H1 (cell line): ENCODE results near the gene PHF23. TPM values are rescaled to one million over a fixed set of nuclear protein-coding genes. Genes with fewer than 3 reads are reported as not detected.
A peak's percentile ranks its signal among the peaks of the same experiment; 100 is the strongest.

Experiments
- CTCF ChIA-PET: fragments of 300-600 bp; sonication (Branson Sonifier 250); formaldehyde crosslinking; loops from one replicate; lab custom pipeline; 2021; ENCODE audit not compliant: partially characterized antibody; lab: Charles Lee
- POLR2A ChIA-PET: fragments of 300-600 bp; sonication (Branson Sonifier 250); formaldehyde crosslinking; loops from one replicate; lab custom pipeline; 2021; ENCODE audit warnings: inconsistent platforms; ENCODE audit not compliant: partially characterized antibody; lab: Charles Lee
- DNase-seq, 2 experiments: peaks; one replicate each; pipeline versions ENCODE4 v3.0.0 to v3.0.0-alpha.2; 2010 to 2022; ENCODE audit warnings: low spot score in 2 of 2, low read depth in 1 of 2, mixed read lengths in 1 of 2
- FAIRE-seq: peaks from 2 replicates; lab custom pipeline; 2011; peaks lifted over from hg19 to GRCh38; lab: Jason Lieb, UNC
- H2AFZ ChIP-seq: 2 replicates; pipeline ENCODE4 v1.8.1; 2012; ENCODE audit warnings: low read length, inconsistent platforms
- H2AK5ac ChIP-seq: 2 replicates; pipeline ENCODE4 v1.6.1; 2013; ENCODE audit warnings: low read depth, low read length
- H2BK120ac ChIP-seq: replicated peaks from 2 replicates; pipeline ENCODE3; 2013; ENCODE audit warnings: low read depth, low read length, inconsistent platforms
- H2BK12ac ChIP-seq: 2 replicates; pipeline ENCODE4 v1.6.1; 2013; ENCODE audit warnings: low read depth, low read length
- H2BK15ac ChIP-seq: 2 replicates; pipeline ENCODE4 v1.6.1; 2013; ENCODE audit warnings: low read length
- H2BK20ac ChIP-seq: 2 replicates; pipeline ENCODE4 v1.6.1; 2013; ENCODE audit warnings: low read length
- H2BK5ac ChIP-seq: 2 replicates; pipeline ENCODE4 v1.6.1; 2013; ENCODE audit warnings: low read depth, low read length
- H3K14ac ChIP-seq: 2 replicates; pipeline ENCODE4 v1.6.1; 2013; ENCODE audit warnings: inconsistent platforms; ENCODE audit not compliant: insufficient read length
- H3K18ac ChIP-seq: 2 replicates; pipeline ENCODE4 v1.6.1; 2013; ENCODE audit warnings: low read length; ENCODE audit errors: extremely low read depth
- H3K23ac ChIP-seq: 2 replicates; pipeline ENCODE4 v1.6.1; 2013; ENCODE audit warnings: inconsistent platforms; ENCODE audit not compliant: insufficient read length
- H3K23me2 ChIP-seq: 2 replicates; pipeline ENCODE4 v1.6.1; 2013; ENCODE audit warnings: low read depth, low read length
- H3K27ac ChIP-seq: 2 replicates; pipeline ENCODE4 v1.6.1; 2011; ENCODE audit warnings: low read depth, low read length, inconsistent platforms
- H3K27me3 ChIP-seq, 4 experiments: replicated peaks in 1 of 4; 1 replicate in 1 of 4; 2 replicates in 3 of 4; pipeline versions ENCODE4 v1.6.1 to v1.8.1; 2011 to 2013; ENCODE audit warnings: low read length in 3 of 4, mild to moderate bottlenecking in 3 of 4, inconsistent platforms in 2 of 4, mixed read lengths in 2 of 4, moderate library complexity in 1 of 4; ENCODE audit not compliant: control insufficient read depth in 3 of 4, insufficient read depth in 3 of 4; ENCODE audit errors: extremely low read depth in 1 of 4
- H3K36me3 ChIP-seq, 4 experiments: 2 replicates each; pipeline versions ENCODE4 v1.6.1 to v1.8.1; 2011 to 2013; ENCODE audit warnings: mild to moderate bottlenecking in 4 of 4, low read length in 3 of 4, moderate library complexity in 2 of 4, control low read depth in 1 of 4, inconsistent platforms in 1 of 4; ENCODE audit not compliant: insufficient read depth in 4 of 4, control insufficient read depth in 2 of 4
- H3K4ac ChIP-seq: replicated peaks from 2 replicates; pipeline ENCODE3; 2013; ENCODE audit warnings: low read length, low read depth, mixed read lengths, inconsistent platforms; ENCODE audit not compliant: insufficient read length
- H3K4me1 ChIP-seq, 4 experiments: replicated peaks in 1 of 4; 1 replicate in 1 of 4; 2 replicates in 3 of 4; pipeline versions ENCODE4 v1.6.1 to v1.8.1; 2011 to 2013; ENCODE audit warnings: low read length in 3 of 4, inconsistent platforms in 2 of 4, mixed read lengths in 1 of 4; ENCODE audit not compliant: insufficient read depth in 4 of 4, control insufficient read depth in 3 of 4
- H3K4me2 ChIP-seq, 2 experiments: 2 replicates each; pipeline versions ENCODE4 v1.6.1 to v1.8.1; 2011 to 2013; ENCODE audit warnings: low read depth in 2 of 2, low read length in 2 of 2, control low read depth in 1 of 2, inconsistent platforms in 1 of 2, mild to moderate bottlenecking in 1 of 2; ENCODE audit not compliant: insufficient read depth in 1 of 2
- H3K4me3 ChIP-seq, 4 experiments: fragments of 200-600, 300-600 bp in 1 of 4; sonication (generic), shearing (Covaris generic), sonication (Bioruptor Twin) in 1 of 4; 2 replicates each; pipeline versions ENCODE4 v1.5.1 to v1.8.1; 2011 to 2016; ENCODE audit warnings: low read length in 4 of 4, low read depth in 3 of 4, control low read depth in 2 of 4, inconsistent platforms in 2 of 4, mild to moderate bottlenecking in 2 of 4, mixed read lengths in 1 of 4, moderate library complexity in 1 of 4; ENCODE audit not compliant: insufficient read depth in 2 of 4; ENCODE audit errors: extremely low read depth in 1 of 4
- H3K56ac ChIP-seq: replicated peaks from 2 replicates; pipeline ENCODE3; 2013; ENCODE audit warnings: low read depth, mild to moderate bottlenecking, mixed read lengths, low read length, inconsistent platforms; ENCODE audit not compliant: insufficient read length
- H3K79me1 ChIP-seq: 2 replicates; pipeline ENCODE4 v1.6.1; 2013; ENCODE audit warnings: low read depth, low read length, control low read depth
- H3K79me2 ChIP-seq, 2 experiments: 2 replicates each; pipeline versions ENCODE4 v1.6.1 to v1.8.1; 2012 to 2013; ENCODE audit warnings: low read length in 2 of 2, mild to moderate bottlenecking in 2 of 2, inconsistent platforms in 1 of 2; ENCODE audit not compliant: insufficient read depth in 2 of 2, control insufficient read depth in 1 of 2
- H3K9ac ChIP-seq, 4 experiments: replicated peaks in 1 of 4; 1 replicate in 1 of 4; 2 replicates in 3 of 4; pipeline versions ENCODE4 v1.6.1 to v1.8.1; 2011 to 2013; ENCODE audit warnings: low read depth in 3 of 4, low read length in 3 of 4, control low read depth in 2 of 4, mild to moderate bottlenecking in 2 of 4, moderate library complexity in 2 of 4, inconsistent platforms in 1 of 4; ENCODE audit errors: extremely low read depth in 1 of 4
- H3K9me3 ChIP-seq, 2 experiments: 2 replicates each; pipeline versions ENCODE4 v1.6.1 to v1.8.1; 2012 to 2013; ENCODE audit warnings: mild to moderate bottlenecking in 2 of 2, moderate library complexity in 2 of 2, control low read depth in 1 of 2, inconsistent platforms in 1 of 2, low read depth in 1 of 2, low read length in 1 of 2, mixed read lengths in 1 of 2; ENCODE audit not compliant: insufficient read depth in 2 of 2
- H4K20me1 ChIP-seq, 2 experiments: replicated peaks in 1 of 2; 2 replicates each; pipeline versions ENCODE3 to v1.8.1; 2011 to 2013; ENCODE audit warnings: inconsistent platforms in 2 of 2, low read length in 2 of 2, mild to moderate bottlenecking in 1 of 2; ENCODE audit not compliant: insufficient read depth in 2 of 2, control insufficient read depth in 1 of 2
- H4K5ac ChIP-seq: 2 replicates; pipeline ENCODE4 v1.6.1; 2013; ENCODE audit warnings: low read length, low read depth, mixed read lengths, inconsistent platforms; ENCODE audit not compliant: insufficient read length
- H4K8ac ChIP-seq: 2 replicates; pipeline ENCODE4 v1.8.0; 2013; ENCODE audit warnings: mild to moderate bottlenecking, moderate library complexity, low read length, inconsistent platforms; ENCODE audit not compliant: insufficient read depth; ENCODE audit errors: extremely low read depth
- H4K91ac ChIP-seq: replicated peaks from 2 replicates; pipeline ENCODE3; 2013; ENCODE audit warnings: low read length, mixed read lengths, inconsistent platforms; ENCODE audit not compliant: insufficient read length
- CHD2 ChIP-seq: IDR thresholded peaks from 2 replicates; pipeline ENCODE4 v1.6.1; 2012; ENCODE audit warnings: low read length, improper control_type of control experiment
- FOSL1 ChIP-seq: IDR thresholded peaks from 2 replicates; pipeline ENCODE4 v1.6.1; 2011; ENCODE audit warnings: mild to moderate bottlenecking, low read depth, low read length, moderate library complexity; ENCODE audit not compliant: insufficient read depth
- KDM1A ChIP-seq: fragments of 200-600, 300-600 bp; sonication (generic); IDR thresholded peaks from 2 replicates; pipeline ENCODE4 v1.7.1; 2016; ENCODE audit warnings: mild to moderate bottlenecking, low read length, borderline replicate concordance
- SIN3A ChIP-seq, 2 experiments: IDR thresholded peaks in 1 of 2; conservative IDR thresholded peaks in 1 of 2; 2 replicates each; pipeline ENCODE4 v1.6.1; 2011 to 2012; ENCODE audit warnings: low read length in 2 of 2, improper control_type of control experiment in 1 of 2, low read depth in 1 of 2, mild to moderate bottlenecking in 1 of 2
- SRF ChIP-seq: IDR thresholded peaks from 2 replicates; pipeline ENCODE4 v1.6.1; 2011; ENCODE audit warnings: mild to moderate bottlenecking, low read depth, low read length, moderate library complexity
- WGBS, 2 experiments: shearing (Covaris generic) in 1 of 2; methylation state at CpG; one replicate each; pipeline versions ENCODE4 v1.1.6 to v1.1.7; 2013 to 2015; ENCODE audit warnings: low lambda C conversion rate in 2 of 2, mixed read lengths in 2 of 2, inconsistent platforms in 1 of 2, low coverage in 1 of 2, missing lambda C conversion rate in 1 of 2; ENCODE audit not compliant: insufficient replicate concordance in 2 of 2, insufficient coverage in 1 of 2, insufficient read length in 1 of 2; ENCODE audit errors: extremely low coverage in 1 of 2, missing lambda C conversion rate in 1 of 2; 5-methylcytosine and 5-hydroxymethylcytosine counted together
- polyA plus RNA-seq, 7 experiments: library from polyadenylated mRNA; depleted of rRNA in 3 of 7; stranded (reverse) in 5 of 7; unstranded in 2 of 7; fragments of >200 nt in 5 of 7; fragments of 200-250 nt in 2 of 7; gene quantifications; 1 replicate in 5 of 7; 2 replicates in 1 of 7; 4 replicates in 1 of 7; pipeline versions ENCODE4 v1.2.1 to v1.2.3, GENCODE V29; 2011 to 2013; ENCODE audit warnings: missing spikeins in 2 of 7, mixed read lengths in 2 of 7
- total RNA-seq: library from RNA; stranded (reverse); fragmentation: NEBNext Ultra II Directional; extraction: Animal tissue kit (Norgen Biotek cat#: 25700); gene quantifications from 2 replicates; pipeline ENCODE4 v1.2.1, GENCODE V29; 2021

PHF23 gene
- total and polyA plus RNA-seq, 2 of the 8 experiments (the other 6 are each of a cell fraction or from before 2014, with no cell fraction given), result 47.5 to 62.8 TPM

- Histone ChIP-seq H4K5ac (no peak overlapping the region), H2AFZ (no peak overlapping the region), H4K20me1 (peaks cover 0 to 7% of the 10 kb centered on the region in 2 experiments), H2AK5ac (no peak overlapping the region), H3K4me3 (peak overlapping the region; percentile 76 to 83 (median 78); a peak in 7 of 8 replicates), H3K14ac (no peak overlapping the region), H3K79me1 (no peaks in the 10 kb centered on the region), H3K27me3 (peaks cover 0 to 13% (median 7%) of the 10 kb centered on the region in 4 experiments; a peak in 6 of 7 replicates), H2BK12ac (no peak overlapping the region), H3K9me3 (no peaks in the 10 kb centered on the region), H3K4ac (no peak overlapping the region), H3K9ac (peak overlapping the region in 1 of 4 experiments; percentile 67; a peak in 1 of 7 replicates), H2BK20ac (no peak overlapping the region), H3K27ac (no peak overlapping the region)
- DNase-seq, result no peak
- TF ChIP-seq FOSL1, result no peak
- peak; percentile 66; the same call in 1 of the 2 replicates for TF ChIP-seq KDM1A
- TF ChIP-seq SIN3A (conservative IDR thresholded peaks at IDR 0.05 in 1 of 2, IDR thresholded peaks at IDR 0.05 in 1 of 2; ENCODE audit: low read depth in 1 of 2, low read length in 2 of 2), result no peak
- no peak for TF ChIP-seq SRF
- TF ChIP-seq CHD2, result no peak
- TF ChIP-seq, all 59 proteins: peak for 1
- Histone ChIP-seq H3K18ac (no peak overlapping the region), H3K4me2 (peak overlapping the region; percentile 45 to 100), H3K23ac (no peak overlapping the region), H4K91ac (no peak overlapping the region), H3K23me2 (peaks cover 11% of the 10 kb centered on the region), H2BK5ac (no peak overlapping the region), H3K56ac (no peak overlapping the region), H3K36me3 (peaks cover 0 to 6% (median 3%) of the 10 kb centered on the region in 4 experiments; a peak in 3 of 8 replicates), H3K4me1 (peaks cover 0 to 20% (median 8%) of the 10 kb centered on the region in 4 experiments; a peak in 5 of 7 replicates), H2BK15ac (peak overlapping the region; percentile 72; the same call in 1 of the 2 replicates), H2BK120ac (no peak overlapping the region), H4K8ac (no peak overlapping the region; the same call in 1 of the 2 replicates), H3K79me2 (no peaks in the 10 kb centered on the region)
- no peak for FAIRE-seq
- 78% methylated on average over 6 of the region's 6 CpGs; no CpG with 5 or more reads in 1 of the 2 experiments for WGBS, 2 experiments
- ChIA-PET POLR2A (interaction anchor here (0.6 to 7.7 kb wide), 22 partner anchors 8 to 291 kb away, joined by 3 to 94 read pairs (median 6); partner anchors contain the start of genes ACADVL, CLDN7, CTDNEP1 and DLG4), CTCF (interaction anchor here (0.5 to 4.8 kb wide), 12 partner anchors 9 to 278 kb away, joined by 3 to 46 read pairs (median 5); partner anchors contain the start of genes ACAP1 and GABARAP)
Observed at GRCh38 chr17:7282752-7283321, 43.6 kb upstream of the PHF23 start.
